ENCODE results near the gene MID1. TPM values are rescaled to one million over a fixed set of nuclear protein-coding genes. Genes with fewer than 3 reads are reported as not detected.

The MID1 gene
- total RNA-seq, 2 experiments from 2014 or later, result 0.19 TPM; not detected in 1

DNA sequence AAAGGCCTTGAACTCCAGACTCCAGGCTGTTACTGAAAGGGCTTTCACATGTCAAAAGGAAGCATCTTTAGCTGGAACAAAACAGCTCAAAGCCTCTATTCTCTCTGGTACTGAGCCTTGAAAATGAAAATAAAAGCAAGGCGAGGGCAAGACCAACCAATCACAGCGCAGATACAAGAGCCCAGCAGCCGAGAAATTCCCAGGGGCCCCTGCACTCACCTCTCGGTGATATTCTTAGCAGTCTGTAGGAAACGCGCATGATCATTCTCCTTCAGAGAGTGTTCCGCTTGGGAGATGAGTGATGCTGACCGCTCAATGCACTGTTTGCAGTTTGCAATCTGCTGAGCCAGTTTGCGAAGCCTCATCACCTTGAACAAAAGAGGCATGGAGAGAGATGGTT is 138.1 kb downstream of the MID1 start:
- no peak overlapping the region for H3K4me3 ChIP-seq (ENCODE audit: low read length)
- no peaks in the 10 kb centered on the region for H3K36me3 ChIP-seq (ENCODE audit: insufficient read depth, low read length)
- DNase-seq, result no peak
- no peaks in the 10 kb centered on the region for H3K4me1 ChIP-seq (ENCODE audit: insufficient read depth, low read length)
- Mint-ChIP-seq H3K27me3 (no peaks in the 10 kb centered on the region), H3K4me3 (no peak overlapping the region), H3K4me1 (ENCODE audit: low read depth) (no peaks in the 10 kb centered on the region), H3K9me3 (no peaks in the 10 kb centered on the region), H3K27ac (no peak overlapping the region), H3K36me3 (ENCODE audit: low read depth) (no peaks in the 10 kb centered on the region)
- no peak for ATAC-seq (ENCODE audit: poor library complexity)
- intact Hi-C loops (cut with DNase I, micrococcal nuclease), result no loop called here
- POLR2A ChIA-PET, result no interaction called here
- TF ChIP-seq, protein P1, sequence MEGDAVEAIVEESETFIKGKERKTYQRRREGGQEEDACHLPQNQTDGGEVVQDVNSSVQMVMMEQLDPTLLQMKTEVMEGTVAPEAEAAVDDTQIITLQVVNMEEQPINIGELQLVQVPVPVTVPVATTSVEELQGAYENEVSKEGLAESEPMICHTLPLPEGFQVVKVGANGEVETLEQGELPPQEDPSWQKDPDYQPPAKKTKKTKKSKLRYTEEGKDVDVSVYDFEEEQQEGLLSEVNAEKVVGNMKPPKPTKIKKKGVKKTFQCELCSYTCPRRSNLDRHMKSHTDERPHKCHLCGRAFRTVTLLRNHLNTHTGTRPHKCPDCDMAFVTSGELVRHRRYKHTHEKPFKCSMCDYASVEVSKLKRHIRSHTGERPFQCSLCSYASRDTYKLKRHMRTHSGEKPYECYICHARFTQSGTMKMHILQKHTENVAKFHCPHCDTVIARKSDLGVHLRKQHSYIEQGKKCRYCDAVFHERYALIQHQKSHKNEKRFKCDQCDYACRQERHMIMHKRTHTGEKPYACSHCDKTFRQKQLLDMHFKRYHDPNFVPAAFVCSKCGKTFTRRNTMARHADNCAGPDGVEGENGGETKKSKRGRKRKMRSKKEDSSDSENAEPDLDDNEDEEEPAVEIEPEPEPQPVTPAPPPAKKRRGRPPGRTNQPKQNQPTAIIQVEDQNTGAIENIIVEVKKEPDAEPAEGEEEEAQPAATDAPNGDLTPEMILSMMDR (IDR thresholded peaks at IDR 0.05), result no peak
- no peaks in the 10 kb centered on the region for H3K27me3 ChIP-seq (ENCODE audit: control insufficient read depth in 1 of 2, insufficient read depth in 2 of 2, low read length in 2 of 2)
- CTCF ChIA-PET, result no interaction called here
- H3K27ac ChIP-seq (ENCODE audit: low read depth in 1 of 2, low read length in 2 of 2), result no peak overlapping the region
- no peaks in the 10 kb centered on the region for H3K9me3 ChIP-seq (ENCODE audit: control insufficient read depth in 1 of 2, insufficient read depth in 1 of 2, low read length in 2 of 2)

DNA sequence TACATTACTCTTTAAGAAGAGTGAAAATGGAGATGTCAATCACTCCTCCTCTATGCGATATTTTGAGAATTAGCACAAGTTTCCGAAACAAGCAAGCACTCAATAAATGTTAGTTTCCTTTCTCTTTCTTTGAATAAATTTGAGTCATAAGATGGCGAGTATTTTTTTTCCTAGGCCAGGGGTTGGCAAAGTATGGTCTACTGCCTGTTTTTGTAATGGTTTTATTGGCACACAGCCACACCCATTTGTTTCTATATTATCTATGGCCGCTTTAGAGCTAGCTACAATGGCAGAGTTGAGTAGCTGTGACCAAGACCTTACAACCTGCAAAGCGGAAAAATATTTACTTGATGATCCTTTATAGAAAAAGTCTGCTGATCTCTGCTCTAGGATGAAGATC is 139.5 kb downstream of the MID1 start:
- ChIA-PET POLR2A (no interaction called here), CTCF (no interaction called here)
- Mint-ChIP-seq H3K36me3 (ENCODE audit: low read depth) (no peaks in the 10 kb centered on the region), H3K9me3 (no peaks in the 10 kb centered on the region), H3K27ac (no peak overlapping the region), H3K4me3 (no peak overlapping the region), H3K4me1 (ENCODE audit: low read depth) (no peaks in the 10 kb centered on the region), H3K27me3 (no peaks in the 10 kb centered on the region)
- no peaks in the 10 kb centered on the region for H3K4me1 ChIP-seq (ENCODE audit: insufficient read depth, low read length)
- H3K4me3 ChIP-seq (ENCODE audit: low read length), result no peak overlapping the region
- TF ChIP-seq, protein P1 (IDR thresholded peaks at IDR 0.05), result no peak
- DNase-seq (no peak), ATAC-seq (ENCODE audit: poor library complexity) (no peak)
- intact Hi-C loops (cut with DNase I, micrococcal nuclease), result no loop called here
- H3K27me3 ChIP-seq (ENCODE audit: control insufficient read depth in 1 of 2, insufficient read depth in 2 of 2, low read length in 2 of 2), result no peaks in the 10 kb centered on the region
- no peak overlapping the region for H3K27ac ChIP-seq (ENCODE audit: low read depth in 1 of 2, low read length in 2 of 2)
- no peaks in the 10 kb centered on the region for H3K36me3 ChIP-seq (ENCODE audit: insufficient read depth, low read length)
- no peaks in the 10 kb centered on the region for H3K9me3 ChIP-seq (ENCODE audit: control insufficient read depth in 1 of 2, insufficient read depth in 1 of 2, low read length in 2 of 2)

DNA sequence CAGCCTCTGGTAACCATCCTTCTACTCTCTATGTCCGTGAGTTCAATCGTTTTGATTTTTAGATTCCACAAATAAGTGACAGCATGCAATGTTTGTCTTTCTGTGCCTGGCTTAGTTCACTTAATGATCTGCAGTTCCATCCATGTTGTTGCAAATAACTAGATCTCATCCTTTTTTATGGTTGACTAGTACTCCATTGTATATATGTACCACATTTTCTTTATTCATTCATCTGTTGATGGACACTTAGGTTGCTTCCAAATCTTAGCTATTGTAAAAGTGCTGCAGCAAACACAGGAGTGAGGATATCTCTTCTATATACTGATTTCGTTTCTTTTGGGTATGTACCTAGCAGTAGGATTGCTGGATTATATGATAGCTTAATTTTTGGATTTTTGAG is 140.9 kb downstream of the MID1 start:
- Histone ChIP-seq H3K27me3 (ENCODE audit: control insufficient read depth in 1 of 2, insufficient read depth in 2 of 2, low read length in 2 of 2) (no peaks in the 10 kb centered on the region), H3K36me3 (ENCODE audit: insufficient read depth, low read length) (no peaks in the 10 kb centered on the region), H3K9me3 (ENCODE audit: control insufficient read depth in 1 of 2, insufficient read depth in 1 of 2, low read length in 2 of 2) (no peaks in the 10 kb centered on the region), H3K4me3 (ENCODE audit: low read length) (no peak overlapping the region), H3K27ac (ENCODE audit: low read depth in 1 of 2, low read length in 2 of 2) (no peak overlapping the region), H3K4me1 (ENCODE audit: insufficient read depth, low read length) (no peaks in the 10 kb centered on the region)
- H3K27me3 Mint-ChIP-seq, result no peaks in the 10 kb centered on the region
- CTCF ChIA-PET, result no interaction called here
- H3K27ac Mint-ChIP-seq, result no peak overlapping the region
- no peaks in the 10 kb centered on the region for H3K4me1 Mint-ChIP-seq (ENCODE audit: low read depth)
- no peaks in the 10 kb centered on the region for H3K36me3 Mint-ChIP-seq (ENCODE audit: low read depth)
- POLR2A ChIA-PET, result interaction anchor here (0.5 kb wide), 1 partner anchor 91 kb away, joined by 3 read pairs; no protein-coding TSS in a partner anchor
- TF ChIP-seq, protein P1 (IDR thresholded peaks at IDR 0.05), result no peak
- H3K4me3 Mint-ChIP-seq, result no peak overlapping the region
- ATAC-seq (ENCODE audit: poor library complexity) (no peak), DNase-seq (no peak)
- intact Hi-C loops (cut with DNase I, micrococcal nuclease), result no loop called here
- no peaks in the 10 kb centered on the region for H3K9me3 Mint-ChIP-seq

All from CD4-positive, alpha-beta T cell (primary cell).